ENCODE data around the gene ITGA3.
"Not testable (repeated sequence)": the region's sequence is repeated elsewhere in the genome, so short reads cannot be mapped to it uniquely, and the experiment has no call there.

The ITGA3 gene

GRCh38 chr17:50034498-50035364 lies 21.2 kb upstream of the ITGA3 start:
- DNase-seq = no peak

GRCh38 chr17:50035421-50035879 lies 20.5 kb upstream of the ITGA3 start:
- no peak for DNase-seq

GRCh38 chr17:50035945-50036344 lies 20.0 kb upstream of the ITGA3 start:
- no peak for DNase-seq

DNA sequence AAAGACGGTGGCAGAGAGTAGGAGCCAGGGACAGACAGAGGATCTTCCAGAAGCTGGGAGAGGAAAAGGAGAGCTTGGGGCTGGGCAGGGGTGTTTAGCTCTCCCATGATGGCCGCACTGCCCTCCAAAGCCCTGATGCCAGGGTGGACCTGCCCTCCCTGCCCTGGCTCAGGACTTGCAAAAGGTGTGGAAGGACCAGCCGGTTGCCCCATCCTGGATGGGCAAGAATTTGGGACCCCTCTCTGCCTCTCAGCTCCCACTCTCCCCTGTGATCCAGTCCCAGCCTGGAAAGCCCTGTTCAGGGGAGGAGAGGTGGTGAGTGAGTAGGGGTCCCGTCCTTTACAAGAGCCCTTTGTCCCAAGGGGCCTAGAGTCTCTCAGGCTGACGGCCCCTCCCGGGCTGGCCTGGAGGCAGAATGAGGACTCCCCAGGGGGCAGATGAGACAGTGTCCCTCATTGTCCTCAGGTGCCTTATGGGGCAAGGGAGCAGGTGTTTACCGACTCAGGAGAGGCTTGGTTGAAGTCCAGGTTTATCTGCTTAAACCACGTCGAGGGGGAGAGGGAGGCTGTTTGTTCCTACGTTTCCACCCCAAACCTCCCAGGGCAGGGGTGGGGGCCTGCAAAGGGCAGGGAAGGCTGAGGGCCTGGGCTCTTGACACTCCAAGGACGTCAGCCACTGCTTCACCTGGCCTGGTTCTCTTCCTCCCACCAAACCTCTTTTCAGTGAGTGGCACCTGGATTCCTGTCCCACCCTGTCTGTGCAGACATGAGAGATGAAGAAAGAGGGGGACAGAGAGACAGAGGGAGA lies 19.3 kb upstream of the ITGA3 start:
- DNase-seq = no peak

DNA sequence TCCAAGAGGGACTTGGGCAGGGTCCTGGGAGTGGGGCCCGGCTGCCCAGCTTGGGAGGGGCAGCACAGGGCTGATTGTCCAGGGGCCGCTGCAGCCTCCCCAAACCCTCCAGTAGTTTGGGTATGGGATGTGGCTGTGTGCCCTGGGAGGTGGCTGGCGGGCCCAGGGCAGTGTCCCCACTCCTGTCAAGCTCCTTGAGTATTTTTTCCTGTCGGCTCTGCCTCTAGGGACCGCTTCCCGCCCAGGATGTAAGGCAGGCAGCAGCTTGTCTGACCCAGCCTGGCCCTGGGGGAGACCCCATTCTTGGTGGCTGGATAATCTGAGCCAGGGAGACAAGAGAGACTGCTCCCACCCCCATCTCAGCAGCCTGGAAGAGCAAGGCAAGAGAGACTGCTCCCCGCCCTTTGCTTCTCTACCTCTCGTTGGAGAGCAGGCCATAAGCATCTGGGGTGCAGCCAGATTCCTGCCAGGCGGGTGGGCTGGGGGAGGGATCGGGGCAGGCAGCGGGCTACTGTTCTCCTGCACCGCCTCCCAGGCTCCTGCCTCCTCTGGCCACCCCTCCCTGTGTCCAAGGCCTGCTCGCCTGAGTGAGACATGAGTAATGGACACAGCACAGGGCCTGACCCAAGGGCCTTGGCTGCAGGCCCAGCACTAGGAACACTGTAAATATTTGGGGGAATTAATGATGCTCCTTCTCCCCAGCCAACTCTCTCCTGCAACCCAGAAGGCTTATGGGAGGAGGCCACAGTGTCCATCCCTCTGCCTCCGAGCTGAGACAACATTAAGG lies 18.4 kb upstream of the ITGA3 start:
- no peak for DNase-seq

DNA sequence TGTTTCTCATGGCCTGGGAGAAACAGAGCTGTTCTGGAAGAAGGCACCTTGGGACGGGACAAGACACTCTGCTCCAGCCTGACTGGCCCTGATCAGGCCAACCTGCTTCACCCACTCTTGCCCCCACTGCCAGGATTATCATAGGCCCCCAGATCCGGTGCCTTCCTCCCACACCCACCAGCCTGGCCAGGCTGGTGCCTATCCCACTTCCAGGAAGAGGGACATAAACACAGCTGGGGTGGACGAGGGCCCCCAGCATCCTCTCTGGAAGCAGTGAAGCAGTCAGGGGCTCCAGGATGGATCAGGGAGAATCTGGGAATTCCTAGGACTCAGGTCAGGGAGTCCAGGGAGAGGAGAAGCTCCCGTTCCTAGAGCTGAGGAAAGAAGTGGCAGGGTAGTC lies 16.9 kb upstream of the ITGA3 start:
- no peak for DNase-seq

GRCh38 chr17:50040496-50040895 lies 15.4 kb upstream of the ITGA3 start:
- not testable (repeated sequence) for DNase-seq

- DNase-seq = no peak
These were observed 13.7 kb upstream of the ITGA3 start for GRCh38 chr17:50042211-50042610.

- DNase-seq = no peak
These were observed 12.4 kb upstream of the ITGA3 start for GRCh38 chr17:50043290-50044148.

DNA sequence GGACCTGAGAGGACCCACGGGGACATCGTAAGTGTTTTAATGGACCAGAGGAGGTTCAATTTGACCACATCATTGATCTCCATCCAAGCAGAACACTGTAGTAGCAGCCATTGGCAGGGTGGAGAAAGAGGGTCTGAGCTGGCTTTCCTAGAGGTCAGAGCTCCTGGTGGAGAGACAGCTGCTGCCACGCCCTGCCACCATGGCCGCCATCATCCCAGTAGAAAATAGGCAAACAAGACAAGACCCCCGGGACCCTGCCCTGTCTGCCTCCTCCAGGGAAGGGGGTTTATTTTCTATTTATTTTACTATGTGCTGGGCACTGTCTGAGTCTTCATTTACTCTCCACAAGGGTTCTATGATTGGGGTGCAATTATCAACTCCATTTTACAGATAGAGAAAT lies 11.4 kb upstream of the ITGA3 start:
- DNase-seq = no peak

DNA sequence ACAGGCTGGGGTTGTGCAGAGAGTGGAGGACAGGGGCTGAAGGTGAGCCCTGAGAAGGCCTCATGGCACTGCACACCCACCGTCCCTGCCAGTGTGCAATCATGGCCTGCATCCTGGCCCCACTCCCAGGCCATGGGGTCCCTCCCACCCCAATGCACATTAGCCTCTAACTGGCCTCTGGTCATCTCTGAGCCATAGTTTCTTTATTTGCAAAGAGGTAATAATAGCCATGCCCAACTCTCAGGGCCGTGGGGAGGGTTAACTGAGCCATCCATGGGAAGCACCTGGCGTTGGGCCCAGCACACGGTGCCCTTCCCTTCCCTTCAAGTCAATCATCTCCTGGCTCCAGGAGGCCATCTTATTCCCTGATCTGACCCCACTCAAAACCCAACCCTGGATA lies 10.8 kb upstream of the ITGA3 start:
- no peak for DNase-seq

DNA sequence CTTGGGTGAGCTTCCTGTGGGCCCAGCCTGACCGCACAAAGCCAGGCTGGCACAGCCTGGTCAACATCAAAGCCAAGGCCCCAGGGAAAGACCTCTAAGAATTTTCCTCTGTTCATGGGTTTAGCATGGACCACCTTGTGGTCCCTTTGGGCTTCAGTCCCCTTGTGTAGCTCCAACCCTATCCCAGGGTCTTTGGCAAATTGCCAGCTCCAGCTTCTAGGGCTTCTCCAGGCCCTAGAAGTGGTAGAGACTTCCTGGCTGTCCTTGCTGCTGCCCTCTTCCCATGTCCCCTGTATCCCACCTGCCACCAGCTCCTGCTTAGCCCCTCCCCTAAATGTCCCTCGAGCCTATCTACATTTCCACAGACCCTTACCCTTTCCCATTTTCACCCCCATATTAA lies 9.7 kb upstream of the ITGA3 start:
- no peak for DNase-seq

DNA sequence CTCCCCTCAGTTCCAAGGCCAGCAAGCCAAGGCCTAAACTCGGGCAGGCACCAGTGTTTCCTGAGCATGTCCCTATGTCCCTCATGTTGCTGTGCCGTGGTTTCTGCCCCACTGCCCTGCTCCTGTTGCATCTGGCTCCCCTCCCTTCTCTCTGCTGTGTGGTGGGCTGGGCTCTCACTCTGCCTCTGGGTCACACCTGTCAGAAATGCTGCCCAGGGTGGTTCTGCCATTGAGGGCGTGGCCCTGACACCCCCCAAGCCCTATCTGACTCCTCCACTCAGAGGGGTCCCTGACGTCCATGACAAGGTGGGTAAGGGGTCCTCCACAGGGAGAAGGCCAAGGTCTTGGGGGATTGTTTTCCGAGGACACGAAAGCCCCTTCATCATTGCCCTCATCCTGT lies 9.2 kb upstream of the ITGA3 start:
- DNase-seq = no peak

DNA sequence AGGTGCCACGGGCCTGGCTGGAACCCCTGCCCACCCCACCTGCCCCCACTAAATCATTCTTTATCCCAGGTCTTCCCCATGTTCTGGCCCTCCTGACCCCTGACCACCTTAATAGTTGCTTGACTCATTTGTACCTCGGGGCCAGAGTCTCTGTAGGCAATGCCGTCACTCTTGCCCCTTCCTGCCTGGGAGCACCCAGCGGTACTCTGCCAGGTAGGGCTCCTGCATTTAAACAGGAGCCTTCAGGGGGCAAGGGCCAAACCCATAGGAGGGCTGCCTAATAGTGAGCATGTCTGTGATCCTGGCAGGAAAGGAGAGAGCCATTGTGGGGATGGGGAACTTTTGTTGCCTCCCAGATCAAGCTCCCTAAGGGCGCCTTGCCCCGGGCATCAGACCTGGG lies 8.8 kb upstream of the ITGA3 start:
- DNase-seq = no peak

- DNase-seq = no peak
These were observed 8.3 kb upstream of the ITGA3 start for GRCh38 chr17:50047488-50048126.

- no peak for DNase-seq
These were observed 7.7 kb upstream of the ITGA3 start for GRCh38 chr17:50048146-50048720.

- no peak for DNase-seq
These were observed 6.9 kb upstream of the ITGA3 start for GRCh38 chr17:50048988-50049387.

- DNase-seq = no peak
These were observed 6.3 kb upstream of the ITGA3 start for GRCh38 chr17:50049636-50050035.

DNA sequence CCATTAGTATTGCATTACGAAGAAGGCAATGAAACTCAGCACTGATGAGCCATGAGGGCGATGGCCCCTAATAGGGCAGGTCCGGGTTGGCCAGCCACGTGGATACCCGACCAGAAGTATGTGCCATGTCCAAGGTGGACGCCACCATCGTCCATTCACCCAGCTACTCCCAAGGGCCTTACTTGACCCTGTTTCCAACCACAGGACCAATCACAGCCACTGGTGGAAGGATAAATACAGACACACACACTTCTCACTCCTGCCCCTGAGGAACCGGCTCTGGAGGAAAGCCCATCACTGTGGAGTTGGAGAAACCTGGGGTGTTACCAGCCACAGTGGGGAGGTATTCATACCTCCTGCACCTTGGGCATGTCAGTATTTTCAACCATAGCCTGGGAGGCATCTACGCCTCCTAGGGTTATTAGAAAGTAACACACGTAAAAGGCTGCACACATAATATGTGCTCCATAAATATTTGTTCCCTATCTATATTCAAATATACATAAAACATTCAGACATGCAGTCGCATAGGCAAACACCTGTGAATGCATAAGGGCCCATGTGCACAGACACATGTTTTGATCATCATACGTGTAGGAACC lies 5.4 kb upstream of the ITGA3 start:
- DNase-seq = no peak

Measured in amygdala (tissue), 56 donors.